CD14-positive monocyte (primary cell): ENCODE data around the gene ARL16. TPM values are rescaled to one million over a fixed set of nuclear protein-coding genes. Genes with fewer than 3 reads are reported as not detected.

Experiments
- DNase-seq, 3 donors: peaks; one replicate each; pipeline ENCODE4 v3.0.0-alpha.2; 2011 to 2022
- H2AFZ ChIP-seq: 2 replicates; pipeline ENCODE4 v1.6.0; 2012; ENCODE audit warnings: mild to moderate bottlenecking, low read depth, low read length, inconsistent platforms; ENCODE audit not compliant: insufficient read depth, poor library complexity, severe bottlenecking
- H3K27ac ChIP-seq, 2 donors: 1 replicate in 1 of 2; 2 replicates in 1 of 2; pipeline ENCODE4 v1.5.1; 2012 to 2013; ENCODE audit warnings: low read length in 2 of 2, control low read depth in 1 of 2, inconsistent platforms in 1 of 2, low read depth in 1 of 2, mild to moderate bottlenecking in 1 of 2
- H3K27me3 ChIP-seq, 2 donors: one replicate each; pipeline versions ENCODE4 v1.6.0 to v1.6.1; 2011 to 2013; ENCODE audit warnings: low read length in 2 of 2; ENCODE audit not compliant: control insufficient read depth in 2 of 2, insufficient read depth in 2 of 2
- H3K36me3 ChIP-seq, 2 donors: replicated peaks in 1 of 2; 1 replicate in 1 of 2; 2 replicates in 1 of 2; pipeline versions ENCODE4 v1.5.1 to v1.6.1; 2012 to 2013; ENCODE audit warnings: low read length in 2 of 2, control low read depth in 1 of 2, inconsistent platforms in 1 of 2, mild to moderate bottlenecking in 1 of 2; ENCODE audit not compliant: insufficient read depth in 2 of 2, control insufficient read depth in 1 of 2
- H3K4me1 ChIP-seq, 2 donors: 1 replicate in 1 of 2; 2 replicates in 1 of 2; pipeline versions ENCODE4 v1.5.1 to v1.6.1; 2012 to 2013; ENCODE audit warnings: low read length in 2 of 2, control low read depth in 1 of 2, inconsistent platforms in 1 of 2, mild to moderate bottlenecking in 1 of 2, moderate library complexity in 1 of 2; ENCODE audit not compliant: insufficient read depth in 2 of 2, control insufficient read depth in 1 of 2
- H3K4me2 ChIP-seq: replicated peaks from 2 replicates; pipeline ENCODE3; 2012; ENCODE audit warnings: low read length, moderate library complexity, mild to moderate bottlenecking; ENCODE audit not compliant: poor library complexity, severe bottlenecking; ENCODE audit errors: extremely low read depth
- H3K4me3 ChIP-seq, 3 experiments: fragments of 200-600 bp in 1 of 3; sonication (generic) in 1 of 3; replicated peaks in 1 of 3; 1 replicate in 2 of 3; 2 replicates in 1 of 3; pipeline ENCODE4 v1.5.1; 2011 to 2013; ENCODE audit warnings: low read length in 3 of 3, mild to moderate bottlenecking in 3 of 3, control low read depth in 2 of 3, low read depth in 2 of 3, inconsistent platforms in 1 of 3, moderate library complexity in 1 of 3
- H3K79me2 ChIP-seq: 2 replicates; pipeline ENCODE4 v1.6.0; 2012; ENCODE audit warnings: mild to moderate bottlenecking, control low read depth, inconsistent platforms, low read length, moderate library complexity; ENCODE audit not compliant: insufficient read depth
- H3K9ac ChIP-seq: 2 replicates; pipeline ENCODE4 v1.6.0; 2017; ENCODE audit warnings: low read length, mild to moderate bottlenecking; ENCODE audit not compliant: insufficient read depth, poor library complexity, severe bottlenecking
- H3K9me3 ChIP-seq, 2 donors: replicated peaks in 1 of 2; 1 replicate in 1 of 2; 2 replicates in 1 of 2; pipeline versions ENCODE4 v1.5.1 to v1.6.1; 2012 to 2013; ENCODE audit warnings: low read length in 2 of 2, control low read depth in 1 of 2; ENCODE audit not compliant: control insufficient read depth in 1 of 2, insufficient read depth in 1 of 2
- H4K20me1 ChIP-seq: 2 replicates; pipeline ENCODE4 v1.6.0; 2012; ENCODE audit warnings: mild to moderate bottlenecking, low read length, control low read depth, moderate library complexity; ENCODE audit not compliant: insufficient read depth
- H3K27ac Mint-ChIP-seq, 7 donors: one replicate each; pipeline ENCODE4 v1.8.0; 2020; ENCODE audit warnings: mild to moderate bottlenecking in 7 of 7, mixed read lengths in 7 of 7, moderate library complexity in 6 of 7, inconsistent platforms in 2 of 7
- H3K27me3 Mint-ChIP-seq, 3 donors: one replicate each; pipeline ENCODE4 v1.8.0; 2021 to 2022; ENCODE audit warnings: low read depth in 3 of 3, mild to moderate bottlenecking in 3 of 3, mixed read lengths in 3 of 3, moderate library complexity in 3 of 3, inconsistent platforms in 1 of 3
- H3K36me3 Mint-ChIP-seq, 2 donors: one replicate each; pipeline ENCODE4 v1.8.0; 2020; ENCODE audit warnings: mixed read lengths in 2 of 2, inconsistent platforms in 1 of 2, mild to moderate bottlenecking in 1 of 2
- H3K4me1 Mint-ChIP-seq: one replicate; pipeline ENCODE4 v1.8.0; 2020; ENCODE audit warnings: mild to moderate bottlenecking, mixed read lengths
- H3K4me3 Mint-ChIP-seq, 2 donors: one replicate each; pipeline ENCODE4 v1.8.0; 2020; ENCODE audit warnings: mild to moderate bottlenecking in 2 of 2, mixed read lengths in 2 of 2, moderate library complexity in 1 of 2
- H3K9me3 Mint-ChIP-seq, 7 donors: one replicate each; pipeline ENCODE4 v1.8.0; 2020 to 2022; ENCODE audit warnings: mixed read lengths in 7 of 7, mild to moderate bottlenecking in 6 of 7, moderate library complexity in 6 of 7, inconsistent platforms in 2 of 7
- CTCF ChIP-seq: fragments of 200-600 bp; IDR thresholded peaks from one replicate; pipeline ENCODE4 v1.8.0; 2022; ENCODE audit warnings: antibody characterized with exemption, mild to moderate bottlenecking
- WGBS: methylation state at CpG from one replicate; pipeline ENCODE4 v1.1.5; 2013; ENCODE audit warnings: missing lambda C conversion rate; ENCODE audit not compliant: insufficient coverage; 5-methylcytosine and 5-hydroxymethylcytosine counted together
- intact Hi-C, 2 donors: fragments of 100-400 bp; cut with micrococcal nuclease; formaldehyde crosslinking; loops; one replicate each; pipeline versions ENCODE4 v1.15.0 to v1.15.1; 2023
- polyA plus RNA-seq, 3 donors: library from polyadenylated mRNA; depleted of rRNA in 1 of 3; unstranded in 2 of 3; stranded (reverse) in 1 of 3; fragments of 300-500 nt in 2 of 3; fragments of >200 nt in 1 of 3; fragmentation: Illumina TruSeq in 2 of 3; gene quantifications; 1 replicate in 2 of 3; 2 replicates in 1 of 3; pipeline ENCODE4 v1.2.3, GENCODE V29; 2012 to 2021

ARL16 gene
- polyA plus RNA-seq, 3 donors: 17.6 to 43.0 (median 28.7) TPM

DNA sequence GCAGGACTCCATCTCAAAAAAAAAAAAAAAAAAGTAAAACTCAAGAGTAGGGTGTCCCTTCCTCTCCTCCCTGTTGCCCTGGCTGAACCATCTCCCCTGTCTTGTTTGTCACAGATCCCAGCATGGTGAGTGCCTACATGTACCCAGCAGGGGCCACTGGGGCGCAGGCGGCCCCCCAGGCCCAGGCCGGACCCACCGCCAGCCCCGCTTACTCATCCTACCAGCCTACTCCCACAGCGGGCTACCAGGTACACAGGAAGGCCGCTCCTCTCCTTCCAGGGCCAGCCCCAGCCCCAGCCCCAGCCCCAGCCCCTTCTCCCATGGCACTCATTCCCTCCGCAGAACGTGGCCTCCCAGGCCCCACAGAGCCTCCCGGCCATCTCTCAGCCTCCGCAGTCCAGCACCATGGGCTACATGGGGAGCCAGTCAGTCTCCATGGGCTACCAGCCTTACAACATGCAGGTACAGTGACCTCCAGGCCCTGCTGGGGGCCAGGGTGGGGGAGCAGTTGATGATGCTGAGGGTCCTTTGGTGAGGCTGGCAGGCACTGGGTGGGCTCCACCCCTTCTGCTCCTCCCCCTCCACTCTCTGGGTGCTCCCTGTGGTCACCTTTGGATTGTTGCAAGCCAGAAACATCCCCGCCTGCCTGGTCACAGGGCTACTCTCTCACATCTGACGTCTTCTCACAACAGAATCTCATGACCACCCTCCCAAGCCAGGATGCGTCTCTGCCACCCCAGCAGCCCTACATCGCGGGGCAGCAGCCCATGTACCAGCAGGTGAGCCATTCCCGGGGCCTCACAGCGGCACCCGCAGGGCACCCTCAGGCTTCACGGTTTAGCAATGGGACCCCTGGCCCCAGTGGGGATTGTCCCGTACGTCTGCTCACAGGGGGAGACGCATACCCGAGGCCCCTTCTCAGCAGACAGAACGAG is 17.0 kb upstream of the ARL16 start:
- no peak for DNase-seq
- H3K79me2 ChIP-seq: peaks cover 75% of the 10 kb centered on the region
- Mint-ChIP-seq H3K27me3 (peaks cover 0 to 5% (median 1%) of the 10 kb centered on the region in 3 donors), H3K4me1 (peaks cover 29% of the 10 kb centered on the region), H3K27ac (peak overlapping the region in 5 of 7 donors; percentile 19 to 79 (median 48)), H3K4me3 (no peak overlapping the region), H3K36me3 (peaks cover 49 to 73% of the 10 kb centered on the region in 2 donors), H3K9me3 (peaks cover 0 to 2% (median 0%) of the 10 kb centered on the region in 7 donors)
- H2AFZ ChIP-seq: no peak overlapping the region
- peaks cover 52 to 65% of the 10 kb centered on the region in 2 donors for H3K36me3 ChIP-seq
- H3K9ac ChIP-seq: no peak overlapping the region
- no peak for TF ChIP-seq CTCF
- no peaks in the 10 kb centered on the region for H3K9me3 ChIP-seq
- H3K27me3 ChIP-seq: no peaks in the 10 kb centered on the region
- 92% methylated on average over 24 of the region's 25 CpGs for WGBS
- H3K4me1 ChIP-seq: peaks cover 22 to 32% of the 10 kb centered on the region in 2 donors
- H3K4me3 ChIP-seq: no peak overlapping the region
- H3K27ac ChIP-seq: peak overlapping the region in 1 of 2 donors; percentile 97
- intact Hi-C loops: loop anchor here in 1 of 2 donors (5.0 kb wide), 1 partner anchor 33 kb away; the partner anchor contains the start of genes CCDC137 and OXLD1
- no peak overlapping the region for H3K4me2 ChIP-seq
- H4K20me1 ChIP-seq: peaks cover 65% of the 10 kb centered on the region

- Histone ChIP-seq H3K79me2 (peaks cover 51% of the 10 kb centered on the region), H3K4me1 (peaks cover 10 to 12% of the 10 kb centered on the region in 2 donors), H3K9ac (no peak overlapping the region), H4K20me1 (peaks cover 93% of the 10 kb centered on the region), H2AFZ (no peak overlapping the region), H3K27ac (no peak overlapping the region), H3K4me3 (no peak overlapping the region), H3K36me3 (peaks cover 79 to 93% of the 10 kb centered on the region in 2 donors), H3K9me3 (no peaks in the 10 kb centered on the region), H3K27me3 (no peaks in the 10 kb centered on the region), H3K4me2 (no peak overlapping the region)
- H3K27me3 Mint-ChIP-seq: peaks cover 0 to 1% (median under 1%) of the 10 kb centered on the region in 3 donors
- DNase-seq: no peak
- peaks cover 15% of the 10 kb centered on the region for H3K4me1 Mint-ChIP-seq
- H3K27ac Mint-ChIP-seq: peak overlapping the region in 4 of 7 donors; percentile 17 to 53 (median 36)
- no peak overlapping the region for H3K4me3 Mint-ChIP-seq
- H3K9me3 Mint-ChIP-seq: peaks cover 0 to 2% (median 0%) of the 10 kb centered on the region in 7 donors
- peaks cover 49 to 91% of the 10 kb centered on the region in 2 donors for H3K36me3 Mint-ChIP-seq
- intact Hi-C loops: no loop called here
- 94% methylated on average over 23 of the region's 25 CpGs for WGBS
- no peak for TF ChIP-seq CTCF
These were observed 13.9 kb upstream of the ARL16 start for GRCh38 chr17:81697261-81698044.
